Ascending aorta (tissue), 2 donors: ENCODE measurements around the gene ANKFN1. TPM values are rescaled to one million over a fixed set of nuclear protein-coding genes. Genes with fewer than 3 reads are reported as not detected.

Source experiments
- DNase-seq, 2 donors: peaks; one replicate each; pipeline ENCODE4 v3.0.0-alpha.2; 2019; ENCODE audit warnings: low spot score in 2 of 2
- H3K27ac ChIP-seq, 2 donors: fragments of 200-600 bp; sonication (generic); one replicate each; pipeline ENCODE4 v1.5.1; 2016 to 2017; ENCODE audit warnings: mild to moderate bottlenecking in 1 of 2
- H3K27me3 ChIP-seq: fragments of 200-600 bp; sonication (generic); one replicate; pipeline ENCODE4 v1.5.1; 2017
- H3K36me3 ChIP-seq, 2 donors: fragments of 200-600 bp; sonication (generic); one replicate each; pipeline ENCODE4 v1.5.1; 2016
- H3K4me1 ChIP-seq, 2 donors: fragments of 200-600 bp; sonication (generic); one replicate each; pipeline ENCODE4 v1.5.1; 2016 to 2017; ENCODE audit warnings: mild to moderate bottlenecking in 1 of 2
- H3K4me3 ChIP-seq, 2 donors: fragments of 200-600 bp; sonication (generic); one replicate each; pipeline ENCODE4 v1.5.1; 2016 to 2017; ENCODE audit warnings: mild to moderate bottlenecking in 1 of 2
- H3K9me3 ChIP-seq, 2 donors: fragments of 200-600 bp; sonication (generic); one replicate each; pipeline ENCODE4 v1.5.1; 2016
- intact Hi-C: fragments of 100-400 bp; cut with DNase I; formaldehyde crosslinking; loops from one replicate; pipeline ENCODE4 v1.15.1; 2023
- total RNA-seq: library from RNA; depleted of rRNA; stranded (reverse); fragments of >200 nt; gene quantifications from one replicate; pipeline ENCODE4 v1.1.0, GENCODE V29; 2016
- TF ChIP-seq, protein P1 (sequence below), 3 experiments: fragments of 200-600 bp in 2 of 3; fragments of 450-650 bp in 1 of 3; sonication (generic) in 2 of 3; IDR thresholded peaks; one replicate each; pipeline ENCODE4 v1.5.1; 2016 to 2019; ENCODE audit warnings: antibody characterized with exemption in 3 of 3, mild to moderate bottlenecking in 1 of 3, moderate library complexity in 1 of 3

The ANKFN1 gene
- total RNA-seq, 1 donor from 2014 or later = not detected

DNA sequence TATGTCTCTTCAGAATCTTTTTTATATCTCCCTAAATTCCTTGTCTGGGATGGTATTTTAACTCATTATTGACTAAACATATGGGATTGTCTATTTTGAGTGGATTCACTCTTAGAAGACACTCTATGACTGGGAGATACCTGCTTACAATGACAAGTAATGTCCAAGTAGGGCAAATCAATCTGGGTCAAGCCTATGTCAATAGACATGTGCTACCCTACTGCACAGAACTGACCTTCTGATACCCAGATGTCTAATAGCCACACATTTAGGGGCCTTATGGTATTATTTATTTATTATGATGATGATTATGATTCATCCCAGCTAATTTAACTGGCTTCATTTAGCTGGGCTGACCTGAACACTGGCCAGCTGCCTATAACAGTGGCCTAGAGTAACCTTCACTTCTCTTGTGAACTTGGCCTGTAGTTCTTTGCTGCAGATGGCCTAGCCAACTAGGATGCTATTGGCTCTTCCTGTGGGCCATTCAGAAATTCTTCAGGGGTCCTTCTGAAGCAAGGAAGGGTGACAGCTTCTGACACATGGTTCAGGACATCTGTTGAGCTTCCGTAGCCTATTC, 138.0 kb downstream of the ANKFN1 start:
- Histone ChIP-seq H3K36me3 (no peaks in the 10 kb centered on the region), H3K4me3 (no peak overlapping the region), H3K27me3 (no peaks in the 10 kb centered on the region), H3K27ac (no peak overlapping the region), H3K9me3 (no peaks in the 10 kb centered on the region), H3K4me1 (peaks cover 0 to 2% of the 10 kb centered on the region in 2 donors)
- DNase-seq = no peak
- intact Hi-C loops = no loop called here
- TF ChIP-seq, protein P1, sequence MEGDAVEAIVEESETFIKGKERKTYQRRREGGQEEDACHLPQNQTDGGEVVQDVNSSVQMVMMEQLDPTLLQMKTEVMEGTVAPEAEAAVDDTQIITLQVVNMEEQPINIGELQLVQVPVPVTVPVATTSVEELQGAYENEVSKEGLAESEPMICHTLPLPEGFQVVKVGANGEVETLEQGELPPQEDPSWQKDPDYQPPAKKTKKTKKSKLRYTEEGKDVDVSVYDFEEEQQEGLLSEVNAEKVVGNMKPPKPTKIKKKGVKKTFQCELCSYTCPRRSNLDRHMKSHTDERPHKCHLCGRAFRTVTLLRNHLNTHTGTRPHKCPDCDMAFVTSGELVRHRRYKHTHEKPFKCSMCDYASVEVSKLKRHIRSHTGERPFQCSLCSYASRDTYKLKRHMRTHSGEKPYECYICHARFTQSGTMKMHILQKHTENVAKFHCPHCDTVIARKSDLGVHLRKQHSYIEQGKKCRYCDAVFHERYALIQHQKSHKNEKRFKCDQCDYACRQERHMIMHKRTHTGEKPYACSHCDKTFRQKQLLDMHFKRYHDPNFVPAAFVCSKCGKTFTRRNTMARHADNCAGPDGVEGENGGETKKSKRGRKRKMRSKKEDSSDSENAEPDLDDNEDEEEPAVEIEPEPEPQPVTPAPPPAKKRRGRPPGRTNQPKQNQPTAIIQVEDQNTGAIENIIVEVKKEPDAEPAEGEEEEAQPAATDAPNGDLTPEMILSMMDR (IDR thresholded peaks at IDR 0.05) = no peak

- no peak overlapping the region for H3K4me3 ChIP-seq
- no peaks in the 10 kb centered on the region for H3K9me3 ChIP-seq
- intact Hi-C loops = no loop called here
- no peak overlapping the region for H3K27ac ChIP-seq
- H3K27me3 ChIP-seq = no peaks in the 10 kb centered on the region
- DNase-seq = no peak
- TF ChIP-seq, protein P1 (IDR thresholded peaks at IDR 0.05) = no peak
- H3K4me1 ChIP-seq = peaks cover 0 to 2% of the 10 kb centered on the region in 2 donors
- H3K36me3 ChIP-seq = no peaks in the 10 kb centered on the region
Measured at GRCh38 chr17:56292010-56292409, 138.7 kb downstream of the ANKFN1 start.

GRCh38 chr17:56292578-56292977, 139.3 kb downstream of the ANKFN1 start:
- DNase-seq = no peak
- intact Hi-C loops = no loop called here
- Histone ChIP-seq H3K9me3 (no peaks in the 10 kb centered on the region), H3K4me1 (peaks cover 0 to 2% of the 10 kb centered on the region in 2 donors), H3K27me3 (no peaks in the 10 kb centered on the region), H3K4me3 (no peak overlapping the region), H3K36me3 (no peaks in the 10 kb centered on the region), H3K27ac (no peak overlapping the region)
- TF ChIP-seq, protein P1 (IDR thresholded peaks at IDR 0.05) = no peak

GRCh38 chr17:56297184-56297583, 143.9 kb downstream of the ANKFN1 start:
- intact Hi-C loops = no loop called here
- TF ChIP-seq, protein P1 (IDR thresholded peaks at IDR 0.05) = no peak
- Histone ChIP-seq H3K9me3 (no peaks in the 10 kb centered on the region), H3K27ac (no peak overlapping the region), H3K4me1 (peaks cover 0 to 2% of the 10 kb centered on the region in 2 donors), H3K36me3 (no peaks in the 10 kb centered on the region), H3K27me3 (no peaks in the 10 kb centered on the region), H3K4me3 (no peak overlapping the region)
- DNase-seq = no peak

GRCh38 chr17:56298846-56299245, 145.6 kb downstream of the ANKFN1 start:
- no peaks in the 10 kb centered on the region for H3K4me1 ChIP-seq
- TF ChIP-seq, protein P1 (IDR thresholded peaks at IDR 0.05) = no peak
- H3K36me3 ChIP-seq = no peaks in the 10 kb centered on the region
- no peaks in the 10 kb centered on the region for H3K9me3 ChIP-seq
- H3K27ac ChIP-seq = no peak overlapping the region
- intact Hi-C loops = no loop called here
- no peak for DNase-seq
- no peak overlapping the region for H3K4me3 ChIP-seq
- H3K27me3 ChIP-seq = no peaks in the 10 kb centered on the region

GRCh38 chr17:56300144-56300543, 146.9 kb downstream of the ANKFN1 start:
- Histone ChIP-seq H3K4me1 (no peaks in the 10 kb centered on the region), H3K4me3 (no peak overlapping the region), H3K9me3 (no peaks in the 10 kb centered on the region), H3K27ac (no peak overlapping the region), H3K36me3 (no peaks in the 10 kb centered on the region), H3K27me3 (no peaks in the 10 kb centered on the region)
- intact Hi-C loops = no loop called here
- TF ChIP-seq, protein P1 (IDR thresholded peaks at IDR 0.05) = no peak
- no peak for DNase-seq
